Panc1 (cell line): ENCODE measurements around the gene BNIP2. TPM values are rescaled to one million over a fixed set of nuclear protein-coding genes. Genes with fewer than 3 reads are reported as not detected.

Experiments
- ATAC-seq: fragments of 200-7000 bp; cut with Tn5 transposase; 2 replicates; pipeline ENCODE4 v1.9.1; 2020; ENCODE audit warnings: mild to moderate bottlenecking, moderate library complexity
- BruUV-seq: library from RNA; stranded (reverse); fragments of 400-500 nt; replicated peaks from 2 replicates; lab custom pipeline; 2021; lab: Mats Ljungman, UMichigan
- CTCF ChIA-PET: fragments of 300-600 bp; sonication (Branson Sonifier 250); formaldehyde crosslinking; loops from one replicate; lab custom pipeline; 2022; ENCODE audit warnings: antibody characterized with exemption; lab: Charles Lee
- POLR2A ChIA-PET: fragments of 300-600 bp; sonication (Branson Sonifier 250); formaldehyde crosslinking; loops from one replicate; lab custom pipeline; 2022; ENCODE audit warnings: antibody characterized with exemption; lab: Charles Lee
- DNase-seq: peaks from one replicate; pipeline ENCODE4 v3.0.0-alpha.2; 2010; ENCODE audit warnings: low read depth, low spot score
- H3K27ac ChIP-seq: 2 replicates; pipeline ENCODE4 v1.5.1; 2011; ENCODE audit warnings: mild to moderate bottlenecking, low read length, inconsistent platforms
- H3K27me3 ChIP-seq: fragments of 200-500 bp; sonication (Bioruptor generic); 2 replicates; pipeline ENCODE4 v1.6.0; 2014; ENCODE audit warnings: low read length, inconsistent platforms; ENCODE audit not compliant: control insufficient read depth, insufficient read depth
- H3K36me3 ChIP-seq: fragments of 200-500 bp; sonication (Bioruptor generic); 2 replicates; pipeline ENCODE4 v1.5.1; 2014; ENCODE audit warnings: inconsistent platforms, mild to moderate bottlenecking, low read length, moderate library complexity; ENCODE audit not compliant: control insufficient read depth, insufficient read depth
- H3K4me1 ChIP-seq: 2 replicates; pipeline ENCODE4 v1.5.1; 2011; ENCODE audit warnings: inconsistent platforms, mild to moderate bottlenecking, low read length, moderate library complexity; ENCODE audit not compliant: control insufficient read depth, insufficient read depth
- H3K4me3 ChIP-seq, 2 experiments: 2 replicates each; pipeline ENCODE4 v1.5.1; 2011 to 2012; ENCODE audit warnings: low read depth in 2 of 2, low read length in 2 of 2, mild to moderate bottlenecking in 2 of 2, inconsistent platforms in 1 of 2, moderate library complexity in 1 of 2
- H3K9me3 ChIP-seq: fragments of 200-500 bp; sonication (Bioruptor generic); 2 replicates; pipeline ENCODE4 v1.5.1; 2014; ENCODE audit warnings: low read depth, mild to moderate bottlenecking, inconsistent platforms, low read length, moderate library complexity; ENCODE audit not compliant: control insufficient read depth, insufficient read depth
- CTCF ChIP-seq: fragments of 450-650 bp; IDR thresholded peaks from 2 replicates; pipeline ENCODE4 v1.5.1; 2017; ENCODE audit warnings: mild to moderate bottlenecking
- POLR2AphosphoS5 ChIP-seq: IDR thresholded peaks from 2 replicates; pipeline ENCODE4 v1.6.1; 2012; ENCODE audit warnings: mild to moderate bottlenecking, low read depth, low read length, moderate library complexity
- REST ChIP-seq, 2 experiments: IDR thresholded peaks; 2 replicates each; pipeline ENCODE4 v1.6.1; 2011 to 2012; ENCODE audit warnings: low read depth in 2 of 2, control low read depth in 1 of 2, low read length in 1 of 2, mild to moderate bottlenecking in 1 of 2, moderate library complexity in 1 of 2; ENCODE audit not compliant: insufficient read depth in 1 of 2
- SIN3A ChIP-seq: IDR thresholded peaks from 2 replicates; pipeline ENCODE4 v1.6.1; 2012; ENCODE audit warnings: low read depth, mild to moderate bottlenecking, low read length, moderate library complexity, borderline replicate concordance; ENCODE audit not compliant: insufficient read depth
- in situ Hi-C: cut with HindIII; loops from 2 replicates; pipeline ENCODE4 v1.10.0; 2016; ENCODE audit warnings: low sequenced_read_pairs, low pct_unique_long_range_greater_than_20kb
- intact Hi-C: fragments of 100-400 bp; cut with micrococcal nuclease; formaldehyde crosslinking; loops from one replicate; pipeline ENCODE4 v1.10.0; 2022; ENCODE audit not compliant: unreplicated experiment
- total RNA-seq: library from RNA; stranded (reverse); gene quantifications from one replicate; pipeline ENCODE4 v1.2.1, GENCODE V29; 2021; ENCODE audit not compliant: unreplicated experiment

The BNIP2 gene
- total RNA-seq, 1 experiment from 2014 or later: 70.7 TPM

- Histone ChIP-seq H3K27ac (no peak overlapping the region), H3K36me3 (no peaks in the 10 kb centered on the region), H3K9me3 (no peaks in the 10 kb centered on the region), H3K27me3 (peaks cover 7% of the 10 kb centered on the region; the same call in 1 of the 2 replicates), H3K4me3 (no peak overlapping the region), H3K4me1 (no peaks in the 10 kb centered on the region)
- POLR2A ChIA-PET: no interaction called here
- BruUV-seq: no TSS peak
- in situ Hi-C loops: no loop called here
- CTCF ChIA-PET: no interaction called here
- ATAC-seq (peak; percentile 95), DNase-seq (peak; percentile 45)
- intact Hi-C loops: loop anchor here (2.0 kb wide), 1 partner anchor 89 kb away; no protein-coding TSS in a partner anchor
- TF ChIP-seq REST (IDR thresholded peaks at IDR 0.05; ENCODE audit: insufficient read depth in 1 of 2, low read depth in 2 of 2, low read length in 1 of 2) (no peak), CTCF (peak; percentile 79)
Measured at GRCh38 chr15:59622289-59622688, 66.8 kb downstream of the BNIP2 start.

GRCh38 chr15:59618406-59618805 is 70.7 kb downstream of the BNIP2 start:
- ATAC-seq (no peak), DNase-seq (no peak)
- H3K4me3 ChIP-seq: no peak overlapping the region
- no peak overlapping the region for H3K27ac ChIP-seq
- no peaks in the 10 kb centered on the region for H3K4me1 ChIP-seq
- POLR2A ChIA-PET: no interaction called here
- H3K27me3 ChIP-seq: peaks cover 14% of the 10 kb centered on the region
- CTCF ChIA-PET: no interaction called here
- TF ChIP-seq REST (IDR thresholded peaks at IDR 0.05; ENCODE audit: insufficient read depth in 1 of 2, low read depth in 2 of 2, low read length in 1 of 2) (no peak), CTCF (no peak), SIN3A (no peak), POLR2AphosphoS5 (no peak)
- H3K9me3 ChIP-seq: no peaks in the 10 kb centered on the region
- no peaks in the 10 kb centered on the region for H3K36me3 ChIP-seq
- in situ Hi-C loops (no loop called here), intact Hi-C loops (no loop called here)
- BruUV-seq: no TSS peak
